Brain microvascular endothelial cell (primary cell): Measurements from ENCODE around the gene UCHL3.
A peak's percentile ranks its signal among the peaks of the same experiment; 100 is the strongest.

Experiments
- DNase-seq: peaks from one replicate; pipeline ENCODE4 v3.0.0-alpha.2; 2020
- H3K27ac ChIP-seq: fragments of 250-450 bp; sonication (Bioruptor Pico); 2 replicates; pipeline ENCODE4 v1.5.1; 2020; ENCODE audit warnings: mild to moderate bottlenecking, moderate library complexity
- H3K27me3 ChIP-seq: fragments of 250-450 bp; sonication (Bioruptor Pico); replicated peaks from 2 replicates; pipeline ENCODE4 v1.5.1; 2020; ENCODE audit warnings: mild to moderate bottlenecking
- H3K36me3 ChIP-seq: fragments of 250-450 bp; sonication (Bioruptor Pico); replicated peaks from 2 replicates; pipeline ENCODE4 v1.5.1; 2020; ENCODE audit warnings: mild to moderate bottlenecking
- H3K4me3 ChIP-seq: 2 replicates; pipeline ENCODE4 v1.5.1; 2011; ENCODE audit warnings: low read depth, mild to moderate bottlenecking, control low read depth, low read length, moderate library complexity
- in situ Hi-C: cut with HindIII; loops from 2 replicates; pipeline ENCODE4 v1.10.0; 2017; ENCODE audit warnings: low sequenced_read_pairs, low pct_ligation_motif_present
- TF ChIP-seq, protein P1 (sequence below): IDR thresholded peaks from 2 replicates; pipeline ENCODE4 v1.5.1; 2011; ENCODE audit warnings: low read depth, mild to moderate bottlenecking, moderate library complexity, low read length, control low read depth, inconsistent platforms; ENCODE audit errors: missing control alignments

The UCHL3 gene

DNA sequence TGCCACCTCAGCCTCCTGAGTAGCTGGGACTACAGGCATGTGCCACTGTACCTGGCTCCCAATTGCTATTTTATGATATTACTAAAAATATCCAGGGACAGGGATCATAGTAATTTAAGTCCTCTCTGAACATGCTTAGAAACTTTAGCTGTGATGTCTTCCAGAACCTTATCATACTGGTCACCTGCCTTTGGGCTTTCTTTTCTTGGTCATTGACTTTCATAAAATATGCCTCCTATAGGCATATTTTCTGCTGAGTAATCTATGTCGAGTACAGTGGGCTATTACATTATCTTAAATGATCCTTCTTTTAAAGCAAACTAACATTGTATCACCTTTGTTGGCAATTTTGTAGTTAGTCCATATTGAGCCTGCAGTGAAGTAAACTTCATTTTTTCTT, 6.2 kb downstream of the UCHL3 start:
- H3K4me3 ChIP-seq, result no peak overlapping the region
- peaks cover 7% of the 10 kb centered on the region for H3K36me3 ChIP-seq
- in situ Hi-C loops, result no loop called here
- no peak overlapping the region for H3K27ac ChIP-seq
- H3K27me3 ChIP-seq, result no peaks in the 10 kb centered on the region
- no peak for DNase-seq
- TF ChIP-seq, protein P1, sequence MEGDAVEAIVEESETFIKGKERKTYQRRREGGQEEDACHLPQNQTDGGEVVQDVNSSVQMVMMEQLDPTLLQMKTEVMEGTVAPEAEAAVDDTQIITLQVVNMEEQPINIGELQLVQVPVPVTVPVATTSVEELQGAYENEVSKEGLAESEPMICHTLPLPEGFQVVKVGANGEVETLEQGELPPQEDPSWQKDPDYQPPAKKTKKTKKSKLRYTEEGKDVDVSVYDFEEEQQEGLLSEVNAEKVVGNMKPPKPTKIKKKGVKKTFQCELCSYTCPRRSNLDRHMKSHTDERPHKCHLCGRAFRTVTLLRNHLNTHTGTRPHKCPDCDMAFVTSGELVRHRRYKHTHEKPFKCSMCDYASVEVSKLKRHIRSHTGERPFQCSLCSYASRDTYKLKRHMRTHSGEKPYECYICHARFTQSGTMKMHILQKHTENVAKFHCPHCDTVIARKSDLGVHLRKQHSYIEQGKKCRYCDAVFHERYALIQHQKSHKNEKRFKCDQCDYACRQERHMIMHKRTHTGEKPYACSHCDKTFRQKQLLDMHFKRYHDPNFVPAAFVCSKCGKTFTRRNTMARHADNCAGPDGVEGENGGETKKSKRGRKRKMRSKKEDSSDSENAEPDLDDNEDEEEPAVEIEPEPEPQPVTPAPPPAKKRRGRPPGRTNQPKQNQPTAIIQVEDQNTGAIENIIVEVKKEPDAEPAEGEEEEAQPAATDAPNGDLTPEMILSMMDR, result no peak

DNA sequence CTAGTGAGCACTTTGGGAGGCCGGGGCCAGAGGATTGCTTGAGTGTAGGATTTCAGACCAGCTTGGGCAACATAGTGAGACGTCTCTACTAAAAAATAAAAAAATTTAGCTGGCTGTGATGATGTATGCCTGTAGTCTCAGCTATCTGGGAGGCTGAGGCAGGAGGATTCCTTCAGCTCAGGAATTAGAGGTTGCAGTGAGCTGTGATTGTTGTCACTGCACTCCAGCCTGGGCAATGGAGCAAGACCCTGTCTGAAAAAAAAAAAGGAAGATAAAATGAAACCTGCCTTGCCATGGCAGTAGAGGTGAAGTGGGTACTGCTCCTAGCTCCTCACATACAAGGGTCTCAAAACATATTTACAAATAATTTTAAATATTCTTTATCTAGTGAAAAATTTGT, 7.4 kb downstream of the UCHL3 start:
- no peak overlapping the region for H3K27ac ChIP-seq
- H3K4me3 ChIP-seq, result no peak overlapping the region
- in situ Hi-C loops, result no loop called here
- DNase-seq, result no peak
- peaks cover 7% of the 10 kb centered on the region for H3K36me3 ChIP-seq
- TF ChIP-seq, protein P1, result no peak
- H3K27me3 ChIP-seq, result no peaks in the 10 kb centered on the region

DNA sequence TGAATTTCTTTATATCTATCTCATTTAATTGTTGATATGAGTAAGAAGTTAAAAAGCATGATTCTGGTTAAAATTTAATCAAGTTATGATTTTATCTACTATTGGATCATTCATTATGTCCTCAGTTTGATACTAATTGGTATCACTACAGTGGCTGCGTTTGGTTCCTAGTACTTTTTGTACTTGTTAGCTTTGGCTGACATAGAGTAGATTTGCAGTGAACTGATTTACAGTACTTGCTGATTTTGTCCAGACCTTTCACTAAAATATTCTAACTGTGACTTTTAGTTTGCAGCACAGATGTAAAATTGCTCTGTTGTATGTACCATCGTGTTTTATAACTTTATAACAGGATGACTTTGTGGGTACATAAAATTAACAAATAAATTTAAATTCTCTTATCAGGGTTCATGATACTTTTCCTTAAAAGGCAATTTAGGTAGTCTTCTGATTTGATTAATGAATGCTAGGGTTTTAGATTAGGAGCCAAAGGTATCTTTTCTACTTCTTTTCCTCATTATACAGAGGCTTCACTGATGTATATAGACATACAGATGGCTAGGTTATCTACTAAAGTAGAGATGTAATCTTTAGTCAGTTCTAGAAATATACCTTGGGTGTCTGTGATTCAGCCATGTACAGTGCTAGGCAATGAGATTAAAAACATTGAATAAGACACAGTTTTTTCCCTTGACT, 8.7 kb downstream of the UCHL3 start:
- H3K27ac ChIP-seq, result no peak overlapping the region
- in situ Hi-C loops, result no loop called here
- no peaks in the 10 kb centered on the region for H3K27me3 ChIP-seq
- TF ChIP-seq, protein P1, result no peak
- H3K4me3 ChIP-seq, result no peak overlapping the region
- peaks cover 7% of the 10 kb centered on the region for H3K36me3 ChIP-seq
- DNase-seq, result no peak

DNA sequence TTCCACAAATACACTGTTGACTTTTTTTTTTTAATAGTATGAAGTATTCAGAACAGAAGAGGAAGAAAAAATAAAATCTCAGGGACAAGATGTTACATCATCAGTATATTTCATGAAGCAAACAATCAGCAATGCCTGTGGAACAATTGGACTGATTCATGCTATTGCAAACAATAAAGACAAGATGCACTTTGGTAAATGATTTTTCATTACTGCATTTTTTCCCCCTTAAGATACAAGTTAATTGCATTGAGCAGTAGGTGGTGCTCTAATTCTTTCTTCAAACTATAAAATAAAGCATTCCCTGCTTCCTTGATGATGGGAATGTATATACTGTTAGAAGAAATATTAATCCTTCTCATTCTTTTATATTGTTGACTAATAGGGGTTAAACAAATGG, 17.1 kb downstream of the UCHL3 start:
- no peak overlapping the region for H3K4me3 ChIP-seq
- no peaks in the 10 kb centered on the region for H3K27me3 ChIP-seq
- in situ Hi-C loops, result no loop called here
- H3K27ac ChIP-seq, result no peak overlapping the region
- no peak for DNase-seq
- TF ChIP-seq, protein P1, result peak; percentile 27
- peaks cover 12% of the 10 kb centered on the region for H3K36me3 ChIP-seq

GRCh38 chr13:75569576-75569975, 20.0 kb downstream of the UCHL3 start:
- Histone ChIP-seq H3K4me3 (no peak overlapping the region), H3K36me3 (peaks cover 22% of the 10 kb centered on the region), H3K27me3 (no peaks in the 10 kb centered on the region), H3K27ac (no peak overlapping the region)
- in situ Hi-C loops, result no loop called here
- no peak for DNase-seq
- TF ChIP-seq, protein P1, result no peak

- peaks cover 5% of the 10 kb centered on the region for H3K36me3 ChIP-seq
- in situ Hi-C loops, result no loop called here
- TF ChIP-seq, protein P1, result no peak
Measured at GRCh38 chr13:75579529-75579928, 29.9 kb downstream of the UCHL3 start.

More at GRCh38 chr13:75579529-75579928, 29.9 kb downstream of the UCHL3 start:
- Histone ChIP-seq H3K27ac (no peak overlapping the region), H3K27me3 (no peaks in the 10 kb centered on the region), H3K4me3 (no peak overlapping the region)
- DNase-seq, result no peak
